Keratinocyte (primary cell): ENCODE data around the gene ATXN7. TPM values are rescaled to one million over a fixed set of nuclear protein-coding genes. Genes with fewer than 3 reads are reported as not detected.

Source experiments
- DNase-seq: peaks from one replicate; pipeline ENCODE4 v3.0.0-alpha.2; 2011; ENCODE audit warnings: low read depth, missing footprints, low spot score
- FAIRE-seq: peaks from 2 replicates; lab custom pipeline; 2011; peaks lifted over from hg19 to GRCh38; lab: Jason Lieb, UNC
- H2AFZ ChIP-seq: 2 replicates; pipeline ENCODE4 v1.6.0; 2012; ENCODE audit warnings: low read length, control low read depth, inconsistent platforms; ENCODE audit not compliant: control insufficient read depth
- H3K27ac ChIP-seq: 2 replicates; pipeline ENCODE4 v1.5.1; 2011; ENCODE audit warnings: low read length; ENCODE audit not compliant: control insufficient read depth, insufficient read depth
- H3K27me3 ChIP-seq: 3 replicates; pipeline ENCODE4 v1.6.0; 2011; ENCODE audit warnings: low read length; ENCODE audit not compliant: control insufficient read depth, insufficient read depth; ENCODE audit errors: extremely low read depth
- H3K36me3 ChIP-seq, 2 experiments: 2 replicates in 1 of 2; 3 replicates in 1 of 2; pipeline ENCODE4 v1.5.1; 2011; ENCODE audit warnings: low read length in 2 of 2, mild to moderate bottlenecking in 1 of 2; ENCODE audit not compliant: control insufficient read depth in 2 of 2, insufficient read depth in 2 of 2; ENCODE audit errors: extremely low read depth in 1 of 2
- H3K4me1 ChIP-seq: 3 replicates; pipeline ENCODE4 v1.5.1; 2011; ENCODE audit warnings: low read length; ENCODE audit not compliant: control insufficient read depth, insufficient read depth; ENCODE audit errors: extremely low read depth
- H3K4me2 ChIP-seq: 3 replicates; pipeline ENCODE4 v1.6.0; 2011; ENCODE audit warnings: low read depth, low read length; ENCODE audit not compliant: control insufficient read depth, insufficient read depth; ENCODE audit errors: extremely low read depth
- H3K4me3 ChIP-seq, 3 experiments: fragments of 200-600 bp in 1 of 3; sonication (generic) in 1 of 3; 2 replicates in 2 of 3; 3 replicates in 1 of 3; pipeline ENCODE4 v1.5.1; 2011 to 2016; ENCODE audit warnings: low read length in 3 of 3, mild to moderate bottlenecking in 3 of 3, control low read depth in 2 of 3, inconsistent platforms in 1 of 3, low read depth in 1 of 3, mixed read lengths in 1 of 3, mixed run types in 1 of 3, moderate library complexity in 1 of 3; ENCODE audit not compliant: control insufficient read depth in 2 of 3, insufficient read depth in 2 of 3; ENCODE audit errors: extremely low read depth in 1 of 3
- H3K79me2 ChIP-seq: 2 replicates; pipeline ENCODE4 v1.6.0; 2012; ENCODE audit warnings: low read length; ENCODE audit not compliant: control insufficient read depth, insufficient read depth
- H3K9ac ChIP-seq: 3 replicates; pipeline ENCODE4 v1.6.0; 2011; ENCODE audit warnings: low read length; ENCODE audit not compliant: control insufficient read depth, insufficient read depth; ENCODE audit errors: extremely low read depth
- H3K9me1 ChIP-seq: 3 replicates; pipeline ENCODE4 v1.6.0; 2011; ENCODE audit warnings: low read length; ENCODE audit not compliant: control insufficient read depth, insufficient read depth; ENCODE audit errors: extremely low read depth
- H3K9me3 ChIP-seq: 2 replicates; pipeline ENCODE4 v1.5.1; 2012; ENCODE audit warnings: low read depth, low read length; ENCODE audit not compliant: control insufficient read depth
- H4K20me1 ChIP-seq: 3 replicates; pipeline ENCODE4 v1.6.0; 2011; ENCODE audit warnings: low read length; ENCODE audit not compliant: control insufficient read depth, insufficient read depth; ENCODE audit errors: extremely low read depth
- EZH2 ChIP-seq: IDR thresholded peaks from one replicate; pipeline ENCODE4 v1.6.1; 2012; ENCODE audit warnings: inconsistent platforms, mild to moderate bottlenecking, low read length, moderate library complexity
- dilution Hi-C: fragments of 300-500 bp; cut with MboI; formaldehyde crosslinking; loops from one replicate; pipeline ENCODE4 v1.7.0; 2020; ENCODE audit warnings: low sequenced_read_pairs; ENCODE audit not compliant: extremely low pct_ligation_motif_present
- polyA plus RNA-seq, 5 experiments: library from polyadenylated mRNA; depleted of rRNA in 3 of 5; stranded (reverse) in 3 of 5; stranded (forward) in 1 of 5; unstranded in 1 of 5; fragments of >200 nt; gene quantifications; 1 replicate in 1 of 5; 2 replicates in 3 of 5; 3 replicates in 1 of 5; pipeline versions ENCODE4 v1.2.1 to v1.2.3, GENCODE V29; 2011 to 2012; ENCODE audit warnings: missing spikeins in 2 of 5, low read depth in 1 of 5, low replicate concordance in 1 of 5
- TF ChIP-seq, protein P1 (sequence below), 3 experiments: IDR thresholded peaks in 1 of 3; conservative IDR thresholded peaks in 1 of 3; optimal IDR thresholded peaks in 1 of 3; 2 replicates in 2 of 3; 3 replicates in 1 of 3; pipeline versions ENCODE3 to v1.5.1; 2011; ENCODE audit warnings: low read length in 3 of 3, mild to moderate bottlenecking in 3 of 3, moderate library complexity in 2 of 3, control low read depth in 1 of 3, inconsistent platforms in 1 of 3; ENCODE audit not compliant: insufficient read depth in 2 of 3; ENCODE audit errors: extremely low read depth in 1 of 3

The ATXN7 gene
- polyA plus RNA-seq, 1 donor (not counting 4 experiments of a cell fraction or from before 2014, with no cell fraction given): 8.8 TPM

- H3K27me3 ChIP-seq: no peaks in the 10 kb centered on the region
- H3K9ac ChIP-seq: no peak overlapping the region
- H3K36me3 ChIP-seq: peaks cover 2 to 3% of the 10 kb centered on the region in 2 experiments
- no peak overlapping the region for H3K4me2 ChIP-seq
- dilution Hi-C loops: no loop called here
- H3K9me3 ChIP-seq: no peaks in the 10 kb centered on the region
- DNase-seq (no peak), FAIRE-seq (peak; percentile 32)
- H3K4me1 ChIP-seq: peaks cover 33% of the 10 kb centered on the region
- H3K27ac ChIP-seq: no peak overlapping the region
- H4K20me1 ChIP-seq: no peaks in the 10 kb centered on the region
- TF ChIP-seq EZH2: no peak
- no peaks in the 10 kb centered on the region for H3K9me1 ChIP-seq
- H3K79me2 ChIP-seq: peaks cover 35% of the 10 kb centered on the region
- H2AFZ ChIP-seq: no peak overlapping the region
- no peak overlapping the region for H3K4me3 ChIP-seq
Observed at GRCh38 chr3:63969876-63970275, 106.2 kb downstream of the ATXN7 start.

DNA sequence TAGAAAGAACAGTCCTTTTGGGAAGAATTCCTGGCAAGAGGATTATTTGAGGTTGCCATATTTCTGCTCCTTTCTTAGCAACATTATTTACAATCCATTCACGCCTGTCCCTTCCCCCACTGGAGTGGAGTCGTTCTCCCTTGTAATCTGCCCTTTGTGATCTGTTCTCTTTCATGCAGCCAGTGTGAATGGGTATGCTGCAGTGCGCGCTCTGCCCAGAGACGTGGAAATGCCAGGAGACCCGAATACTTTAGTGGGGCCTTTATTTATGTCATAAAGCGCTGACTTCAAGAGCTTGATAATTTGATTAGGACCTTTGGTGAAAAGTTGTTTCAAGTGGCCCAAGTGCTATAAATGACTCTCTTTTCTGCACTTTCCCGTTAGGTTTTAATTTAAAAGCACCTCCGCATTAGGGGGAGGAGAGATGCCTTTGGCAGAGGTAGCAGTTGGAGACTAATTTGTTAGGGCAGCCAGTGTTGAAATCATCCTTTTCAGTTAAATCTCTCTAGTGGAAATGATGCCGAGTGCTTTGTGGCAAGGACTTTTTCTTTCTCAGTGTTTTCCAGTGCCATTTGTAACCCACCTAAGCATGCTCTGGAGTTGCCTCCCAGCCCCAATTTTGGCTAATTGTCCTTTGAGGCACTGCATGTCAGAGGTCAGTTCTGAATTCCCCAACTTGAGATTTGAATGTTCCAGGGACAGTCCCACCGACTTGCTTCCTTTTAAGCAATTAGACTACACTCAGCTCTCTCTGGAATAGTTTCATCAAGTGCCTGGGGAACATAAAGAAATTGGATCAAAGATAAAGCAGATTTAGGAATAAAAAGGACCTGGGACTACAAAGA, 107.2 kb downstream of the ATXN7 start:
- H3K4me1 ChIP-seq: peaks cover 41% of the 10 kb centered on the region
- no peak for DNase-seq
- dilution Hi-C loops: no loop called here
- H3K4me2 ChIP-seq: no peak overlapping the region
- no peaks in the 10 kb centered on the region for H3K9me3 ChIP-seq
- H3K9ac ChIP-seq: no peak overlapping the region
- TF ChIP-seq, protein P1, sequence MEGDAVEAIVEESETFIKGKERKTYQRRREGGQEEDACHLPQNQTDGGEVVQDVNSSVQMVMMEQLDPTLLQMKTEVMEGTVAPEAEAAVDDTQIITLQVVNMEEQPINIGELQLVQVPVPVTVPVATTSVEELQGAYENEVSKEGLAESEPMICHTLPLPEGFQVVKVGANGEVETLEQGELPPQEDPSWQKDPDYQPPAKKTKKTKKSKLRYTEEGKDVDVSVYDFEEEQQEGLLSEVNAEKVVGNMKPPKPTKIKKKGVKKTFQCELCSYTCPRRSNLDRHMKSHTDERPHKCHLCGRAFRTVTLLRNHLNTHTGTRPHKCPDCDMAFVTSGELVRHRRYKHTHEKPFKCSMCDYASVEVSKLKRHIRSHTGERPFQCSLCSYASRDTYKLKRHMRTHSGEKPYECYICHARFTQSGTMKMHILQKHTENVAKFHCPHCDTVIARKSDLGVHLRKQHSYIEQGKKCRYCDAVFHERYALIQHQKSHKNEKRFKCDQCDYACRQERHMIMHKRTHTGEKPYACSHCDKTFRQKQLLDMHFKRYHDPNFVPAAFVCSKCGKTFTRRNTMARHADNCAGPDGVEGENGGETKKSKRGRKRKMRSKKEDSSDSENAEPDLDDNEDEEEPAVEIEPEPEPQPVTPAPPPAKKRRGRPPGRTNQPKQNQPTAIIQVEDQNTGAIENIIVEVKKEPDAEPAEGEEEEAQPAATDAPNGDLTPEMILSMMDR (optimal IDR thresholded peaks at IDR 0.05 in 1 of 3, IDR thresholded peaks at IDR 0.05 in 1 of 3, conservative IDR thresholded peaks at IDR 0.05 in 1 of 3; ENCODE audit: extremely low read depth in 1 of 3, insufficient read depth in 2 of 3, low read length in 3 of 3): no peak
- TF ChIP-seq EZH2: no peak
- H3K4me3 ChIP-seq: no peak overlapping the region
- H3K9me1 ChIP-seq: no peaks in the 10 kb centered on the region
- no peak overlapping the region for H3K27ac ChIP-seq
- no peak overlapping the region for H2AFZ ChIP-seq
- H3K36me3 ChIP-seq: peaks cover 0 to 2% of the 10 kb centered on the region in 2 experiments
- FAIRE-seq: no peak
- H3K27me3 ChIP-seq: no peaks in the 10 kb centered on the region
- peaks cover 30% of the 10 kb centered on the region for H3K79me2 ChIP-seq
- no peaks in the 10 kb centered on the region for H4K20me1 ChIP-seq
